Measurements from ENCODE around the gene PTPRN2.

PTPRN2 gene

DNA sequence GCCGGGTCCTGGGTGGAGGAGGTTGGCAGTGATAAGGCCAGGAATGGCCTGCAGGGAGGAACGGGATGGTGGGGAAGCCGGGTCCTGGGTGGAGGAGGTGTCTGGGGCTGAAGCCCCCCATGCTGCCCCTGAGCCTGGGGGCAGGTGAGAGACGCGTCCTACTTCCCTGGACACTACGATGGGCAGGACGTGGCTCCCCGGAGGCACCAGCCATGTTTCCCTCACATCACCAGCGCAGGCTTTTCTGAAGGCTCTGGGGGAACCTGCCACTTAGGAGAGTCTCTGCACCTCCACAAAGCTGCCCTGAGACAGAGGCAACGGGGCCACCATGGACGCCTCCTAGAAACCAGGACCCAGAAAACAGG, 926.0 kb downstream of the PTPRN2 start:
- TF ChIP-seq CTCF (IDR thresholded peaks at IDR 0.05; ENCODE audit: low read depth, low read length, missing control alignments) = no peak
- no peak for DNase-seq (ENCODE audit: low read depth)
- no peak overlapping the region for H3K4me3 ChIP-seq (ENCODE audit: low read depth, low read length)
- in situ Hi-C loops (cut with HindIII; ENCODE audit: low sequenced_read_pairs) = no loop called here

- no peak for DNase-seq (ENCODE audit: low read depth)
- in situ Hi-C loops (cut with HindIII; ENCODE audit: low sequenced_read_pairs) = no loop called here
- no peak for TF ChIP-seq CTCF (IDR thresholded peaks at IDR 0.05; ENCODE audit: low read depth, low read length, missing control alignments)
- no peak overlapping the region for H3K4me3 ChIP-seq (ENCODE audit: low read depth, low read length)
Measured at GRCh38 chr7:157660971-157661610, 926.5 kb downstream of the PTPRN2 start.

DNA sequence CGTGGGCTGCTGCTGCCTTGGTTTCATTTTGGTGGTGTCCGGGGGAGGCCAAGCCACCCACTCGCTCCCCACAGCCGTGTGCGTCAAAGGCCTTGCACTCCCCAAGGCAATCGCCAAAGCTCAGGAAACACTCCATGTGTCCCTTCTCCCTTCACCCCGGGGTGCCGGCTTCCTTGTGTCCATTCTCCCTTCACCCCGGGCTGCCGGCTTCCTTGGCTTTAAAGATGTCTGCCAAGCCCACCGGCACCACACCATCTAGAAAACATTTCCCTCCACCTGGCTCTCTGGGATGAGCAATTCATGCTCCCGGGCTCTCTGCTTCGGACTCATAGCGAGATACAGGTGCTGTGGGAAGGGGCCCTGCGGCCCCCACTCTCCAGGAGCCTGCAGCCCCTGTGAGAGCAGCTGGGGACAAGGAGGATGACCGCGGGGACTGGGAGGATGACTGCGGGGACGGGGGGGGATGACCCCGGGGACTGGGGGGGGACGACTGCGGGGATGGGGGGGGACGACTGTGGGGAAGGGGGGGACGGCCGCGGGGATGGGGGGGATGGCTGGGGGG, 928.7 kb downstream of the PTPRN2 start:
- DNase-seq (ENCODE audit: low read depth) = no peak

DNA sequence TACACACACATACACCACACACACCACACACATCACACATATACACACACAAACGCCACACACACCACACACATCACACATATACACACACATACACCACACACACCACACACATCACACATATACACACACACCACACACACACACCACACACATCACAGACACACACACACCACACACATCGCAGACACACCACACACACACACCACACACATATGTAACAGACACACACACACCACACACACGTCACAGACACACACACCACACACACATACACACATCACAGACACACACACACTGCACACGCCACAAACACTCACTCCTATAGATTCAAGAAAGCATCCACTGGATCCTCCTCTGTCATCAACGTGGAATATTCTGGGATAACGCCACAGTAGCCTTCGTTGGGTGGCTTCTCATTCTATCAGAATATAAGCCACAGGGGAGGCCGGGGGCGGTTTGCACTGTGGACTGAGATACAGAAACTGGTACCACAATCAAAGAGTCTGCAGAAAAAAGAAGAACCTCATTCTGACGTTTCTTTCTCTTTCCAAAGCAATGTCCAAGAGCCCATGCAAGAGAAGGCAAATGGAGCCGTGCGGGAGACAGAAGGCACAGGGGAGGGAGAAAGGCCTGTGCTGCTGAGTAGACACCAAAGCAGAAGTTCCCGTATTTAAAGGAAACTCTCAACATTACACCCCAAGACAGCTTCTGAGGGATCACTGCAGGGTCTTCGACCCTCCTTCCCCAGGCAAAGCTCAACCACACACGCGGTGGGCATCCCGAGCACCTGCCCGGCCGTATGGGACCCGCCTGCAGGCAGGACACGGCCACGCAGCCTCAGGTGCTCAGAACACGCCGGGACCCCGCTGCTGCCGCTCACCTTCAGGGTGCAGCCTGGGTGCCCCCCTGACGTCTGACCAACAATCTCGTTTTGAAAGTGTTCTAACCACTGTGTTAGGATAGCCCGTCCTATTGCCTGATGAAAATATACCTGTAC, 929.6 kb downstream of the PTPRN2 start:
- in situ Hi-C loops (cut with HindIII; ENCODE audit: low sequenced_read_pairs) = no loop called here
- no peak for TF ChIP-seq CTCF (IDR thresholded peaks at IDR 0.05; ENCODE audit: low read depth, low read length, missing control alignments)
- no peak overlapping the region for H3K4me3 ChIP-seq (ENCODE audit: low read depth, low read length)
- DNase-seq (ENCODE audit: low read depth) = no peak

More for the DNA sequence above, 928.7 kb downstream of the PTPRN2 start:
- TF ChIP-seq CTCF (IDR thresholded peaks at IDR 0.05; ENCODE audit: low read depth, low read length, missing control alignments) = no peak
- H3K4me3 ChIP-seq (ENCODE audit: low read depth, low read length) = no peak overlapping the region
- in situ Hi-C loops (cut with HindIII; ENCODE audit: low sequenced_read_pairs) = no loop called here

DNA sequence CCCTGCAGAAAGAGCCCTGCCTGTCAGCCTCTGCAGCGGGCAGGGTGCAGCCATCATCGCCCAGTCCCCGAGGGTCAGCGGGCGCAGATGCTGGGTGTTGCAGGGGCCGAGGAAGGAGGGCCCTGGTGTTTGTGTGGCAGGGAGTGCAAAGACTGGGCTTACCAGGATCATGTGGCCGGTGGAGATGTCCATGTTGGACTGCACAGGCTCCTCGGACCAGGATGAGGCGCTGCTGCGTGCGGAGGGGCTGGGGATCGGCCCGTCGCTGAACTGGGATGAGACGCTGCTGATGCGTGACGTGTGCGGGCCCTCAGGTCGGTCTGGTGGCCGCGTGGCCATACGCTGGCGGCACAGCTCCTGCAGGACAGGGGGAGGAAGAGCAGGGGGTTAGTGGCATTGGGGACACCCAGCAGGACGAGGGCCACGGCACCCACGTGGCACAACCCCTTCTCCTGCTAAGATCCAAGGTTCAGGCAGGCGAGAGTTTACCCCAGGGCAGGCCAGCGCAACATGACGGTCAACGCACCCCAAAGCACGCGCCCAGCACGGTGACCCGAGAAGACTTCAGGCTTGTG, 931.3 kb downstream of the PTPRN2 start:
- in situ Hi-C loops (cut with HindIII; ENCODE audit: low sequenced_read_pairs) = no loop called here
- DNase-seq (ENCODE audit: low read depth) = no peak
- TF ChIP-seq CTCF (IDR thresholded peaks at IDR 0.05; ENCODE audit: low read depth, low read length, missing control alignments) = no peak
- H3K4me3 ChIP-seq (ENCODE audit: low read depth, low read length) = no peak overlapping the region

DNA sequence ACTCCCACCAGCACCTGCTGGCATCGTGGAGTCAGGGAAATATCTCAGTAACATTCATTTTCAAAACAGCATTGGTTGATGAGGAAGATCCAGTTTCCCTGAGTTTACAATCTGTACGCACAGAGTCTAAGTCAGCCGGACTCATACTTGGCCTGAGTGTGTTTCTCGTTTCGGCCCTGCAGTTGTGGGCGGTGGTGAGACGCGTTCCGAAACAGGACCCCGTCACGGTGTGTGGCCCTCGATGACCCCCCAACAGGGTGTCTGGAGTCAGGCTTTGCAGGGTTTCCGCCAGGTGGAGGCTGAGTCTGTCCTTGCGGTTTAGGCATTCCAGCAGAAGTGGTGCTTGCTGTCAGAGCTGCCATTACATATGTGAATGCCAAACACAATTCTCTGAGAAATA, 933.3 kb downstream of the PTPRN2 start:
- H3K4me3 ChIP-seq (ENCODE audit: low read depth, low read length) = no peak overlapping the region
- no peak for DNase-seq (ENCODE audit: low read depth)
- in situ Hi-C loops (cut with HindIII; ENCODE audit: low sequenced_read_pairs) = no loop called here
- TF ChIP-seq CTCF (IDR thresholded peaks at IDR 0.05; ENCODE audit: low read depth, low read length, missing control alignments) = no peak

Measured in astrocyte of the cerebellum (primary cell).